A673 (cell line): ENCODE results near the gene DUSP18. TPM values are rescaled to one million over a fixed set of nuclear protein-coding genes. Genes with fewer than 3 reads are reported as not detected.

Experiments
- BruUV-seq: library from RNA; stranded (reverse); fragments of 400-500 nt; replicated peaks from 2 replicates; lab custom pipeline; 2021; lab: Mats Ljungman, UMichigan
- CTCF ChIA-PET: fragments of 300-600 bp; sonication (Branson Sonifier 250); formaldehyde crosslinking; loops from one replicate; lab custom pipeline; 2022; ENCODE audit warnings: antibody characterized with exemption; lab: Charles Lee
- POLR2A ChIA-PET: fragments of 300-600 bp; sonication (Branson Sonifier 250); formaldehyde crosslinking; loops from one replicate; lab custom pipeline; 2022; ENCODE audit warnings: antibody characterized with exemption; ENCODE audit not compliant: low non-redundant PET; lab: Charles Lee
- DNase-seq: peaks from one replicate; pipeline ENCODE4 v3.0.0-alpha.2; 2015; ENCODE audit warnings: low spot score
- H3K27ac ChIP-seq: fragments of 200-600 bp; sonication (generic); 2 replicates; pipeline ENCODE4 v1.5.1; 2016; ENCODE audit warnings: mixed run types, low read depth, mild to moderate bottlenecking, mixed read lengths, antibody characterized with exemption, low read length; ENCODE audit not compliant: poor library complexity, severe bottlenecking
- H3K27me3 ChIP-seq: fragments of 200-600 bp; sonication (generic); replicated peaks from 2 replicates; pipeline ENCODE4 v1.6.1; 2017; ENCODE audit warnings: mixed run types, low read depth, mild to moderate bottlenecking, mixed read lengths, antibody characterized with exemption, low read length; ENCODE audit not compliant: insufficient read depth, poor library complexity
- H3K36me3 ChIP-seq: fragments of 200-600 bp; sonication (generic); 2 replicates; pipeline ENCODE4 v1.6.1; 2016; ENCODE audit warnings: mixed run types, mild to moderate bottlenecking, mixed read lengths, antibody characterized with exemption, low read length; ENCODE audit not compliant: insufficient read depth, poor library complexity, severe bottlenecking
- H3K4me1 ChIP-seq: fragments of 200-600 bp; sonication (generic); 2 replicates; pipeline ENCODE4 v1.6.1; 2017; ENCODE audit warnings: mixed run types, mild to moderate bottlenecking, mixed read lengths, antibody characterized with exemption, low read length; ENCODE audit not compliant: insufficient read depth, poor library complexity, severe bottlenecking
- H3K4me3 ChIP-seq: fragments of 200-600 bp; sonication (generic); 2 replicates; pipeline ENCODE4 v1.5.1; 2016; ENCODE audit warnings: low read depth, mixed run types, mild to moderate bottlenecking, mixed read lengths, low read length; ENCODE audit not compliant: poor library complexity, severe bottlenecking
- H3K9me3 ChIP-seq: fragments of 200-600 bp; sonication (generic); 2 replicates; pipeline ENCODE4 v1.6.1; 2016; ENCODE audit warnings: mixed run types, low read depth, mild to moderate bottlenecking, mixed read lengths, antibody characterized with exemption, low read length; ENCODE audit not compliant: poor library complexity, severe bottlenecking
- EZH2 ChIP-seq: fragments of 200-600 bp; sonication (generic); IDR thresholded peaks from 2 replicates; pipeline ENCODE4 v1.6.1; 2017; ENCODE audit warnings: borderline replicate concordance, low read depth, mild to moderate bottlenecking, mixed read lengths, antibody characterized with exemption, low read length; ENCODE audit not compliant: poor library complexity, severe bottlenecking
- intact Hi-C: fragments of 100-400 bp; cut with micrococcal nuclease; formaldehyde crosslinking; loops from one replicate; pipeline ENCODE4 v1.10.0; 2022; ENCODE audit not compliant: unreplicated experiment
- total RNA-seq: library from RNA; stranded (reverse); gene quantifications from 2 replicates; pipeline ENCODE4 v1.2.3, GENCODE V29; 2021
- TF ChIP-seq, protein P1 (sequence below): fragments of 300-800, 200-600 bp; sonication (generic); conservative IDR thresholded peaks from 2 replicates; pipeline ENCODE4 v1.5.1; 2017; ENCODE audit warnings: low read depth, mild to moderate bottlenecking, antibody characterized with exemption, low read length, moderate library complexity, mixed read lengths

Gene DUSP18
- total RNA-seq, 1 experiment from 2014 or later = 5.2 TPM

DNA sequence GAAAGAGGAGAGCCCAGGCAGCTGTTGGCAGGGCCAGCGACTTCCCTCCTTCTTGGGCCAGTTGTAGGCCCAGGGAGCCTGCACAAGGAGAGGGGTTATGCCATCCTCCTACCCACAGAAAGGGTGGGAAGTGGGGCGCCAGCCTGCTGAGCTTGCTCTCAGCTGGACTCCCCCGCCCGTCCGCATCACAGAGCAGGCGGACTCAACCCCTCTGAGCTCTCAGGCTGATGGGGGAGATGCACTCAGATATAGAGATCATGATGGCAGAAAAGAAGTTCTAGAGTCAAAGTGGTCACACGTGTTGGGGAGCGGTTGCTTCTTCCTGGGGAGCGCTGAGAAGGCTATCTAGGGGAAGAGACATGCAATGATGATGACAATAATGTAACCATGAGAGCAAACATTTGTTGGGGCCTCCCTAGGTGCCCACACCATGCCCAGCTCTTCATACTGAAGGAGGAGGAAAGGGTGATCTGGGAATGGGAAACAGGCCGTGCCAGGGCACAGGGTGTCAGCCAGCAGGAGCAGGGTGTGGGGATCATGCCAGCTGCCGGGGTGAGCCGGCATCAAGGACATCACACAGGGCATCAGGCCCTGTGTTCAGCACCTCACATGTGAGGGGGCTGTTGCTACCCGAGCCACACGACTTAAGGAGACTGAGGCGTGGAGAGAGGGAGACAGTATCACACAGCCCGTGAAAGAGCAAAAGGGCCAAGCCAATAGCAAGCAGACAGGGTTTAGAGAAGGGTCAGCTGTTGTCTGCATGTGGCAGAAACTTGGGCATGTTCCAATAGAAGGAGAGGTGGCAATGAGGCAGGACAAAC, 24.4 kb downstream of the DUSP18 start:
- Histone ChIP-seq H3K4me1 (peaks cover 7% of the 10 kb centered on the region), H3K4me3 (no peak overlapping the region), H3K27ac (no peak overlapping the region), H3K9me3 (no peaks in the 10 kb centered on the region), H3K36me3 (no peaks in the 10 kb centered on the region), H3K27me3 (no peaks in the 10 kb centered on the region)
- DNase-seq = no peak
- ChIA-PET POLR2A (no interaction called here), CTCF (no interaction called here)
- intact Hi-C loops = no loop called here
- no TSS peak for BruUV-seq
- no peak for TF ChIP-seq EZH2
- TF ChIP-seq, protein P1, sequence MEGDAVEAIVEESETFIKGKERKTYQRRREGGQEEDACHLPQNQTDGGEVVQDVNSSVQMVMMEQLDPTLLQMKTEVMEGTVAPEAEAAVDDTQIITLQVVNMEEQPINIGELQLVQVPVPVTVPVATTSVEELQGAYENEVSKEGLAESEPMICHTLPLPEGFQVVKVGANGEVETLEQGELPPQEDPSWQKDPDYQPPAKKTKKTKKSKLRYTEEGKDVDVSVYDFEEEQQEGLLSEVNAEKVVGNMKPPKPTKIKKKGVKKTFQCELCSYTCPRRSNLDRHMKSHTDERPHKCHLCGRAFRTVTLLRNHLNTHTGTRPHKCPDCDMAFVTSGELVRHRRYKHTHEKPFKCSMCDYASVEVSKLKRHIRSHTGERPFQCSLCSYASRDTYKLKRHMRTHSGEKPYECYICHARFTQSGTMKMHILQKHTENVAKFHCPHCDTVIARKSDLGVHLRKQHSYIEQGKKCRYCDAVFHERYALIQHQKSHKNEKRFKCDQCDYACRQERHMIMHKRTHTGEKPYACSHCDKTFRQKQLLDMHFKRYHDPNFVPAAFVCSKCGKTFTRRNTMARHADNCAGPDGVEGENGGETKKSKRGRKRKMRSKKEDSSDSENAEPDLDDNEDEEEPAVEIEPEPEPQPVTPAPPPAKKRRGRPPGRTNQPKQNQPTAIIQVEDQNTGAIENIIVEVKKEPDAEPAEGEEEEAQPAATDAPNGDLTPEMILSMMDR = no peak

GRCh38 chr22:30640839-30641430, 26.7 kb downstream of the DUSP18 start:
- ChIA-PET CTCF (no interaction called here), POLR2A (no interaction called here)
- Histone ChIP-seq H3K36me3 (no peaks in the 10 kb centered on the region), H3K9me3 (no peaks in the 10 kb centered on the region), H3K4me1 (peaks cover 6% of the 10 kb centered on the region), H3K27me3 (no peaks in the 10 kb centered on the region), H3K4me3 (no peak overlapping the region), H3K27ac (no peak overlapping the region)
- no TSS peak for BruUV-seq
- intact Hi-C loops = no loop called here
- no peak for DNase-seq
- TF ChIP-seq, protein P1 = no peak
- no peak for TF ChIP-seq EZH2

DNA sequence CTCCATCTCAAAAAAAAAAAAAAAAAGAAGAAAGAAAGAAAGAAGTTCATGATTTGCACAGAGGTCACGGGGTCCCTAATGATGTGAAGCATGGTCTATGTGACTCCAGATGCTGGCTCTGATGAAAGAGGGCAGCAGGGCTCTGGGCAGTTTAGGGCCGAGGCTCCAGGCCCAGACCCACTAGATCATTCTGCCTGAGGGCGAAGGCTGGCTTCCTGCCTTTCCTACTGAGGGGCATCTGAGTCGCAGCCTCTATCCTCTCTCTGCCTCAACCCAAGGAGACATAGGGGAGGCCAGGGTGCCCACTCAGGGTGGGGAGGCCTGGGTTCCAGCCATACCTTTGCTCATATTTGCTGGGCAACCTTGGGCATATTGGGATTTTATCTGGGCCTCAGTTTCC, 27.3 kb downstream of the DUSP18 start:
- intact Hi-C loops = no loop called here
- ChIA-PET CTCF (no interaction called here), POLR2A (no interaction called here)
- no peaks in the 10 kb centered on the region for H3K9me3 ChIP-seq
- H3K4me3 ChIP-seq = no peak overlapping the region
- no peaks in the 10 kb centered on the region for H3K36me3 ChIP-seq
- TF ChIP-seq, protein P1 = no peak
- TF ChIP-seq EZH2 = no peak
- BruUV-seq = no TSS peak
- H3K27ac ChIP-seq = no peak overlapping the region
- H3K4me1 ChIP-seq = peaks cover 7% of the 10 kb centered on the region
- no peak for DNase-seq
- no peaks in the 10 kb centered on the region for H3K27me3 ChIP-seq
